ENCODE measurements around the gene RDH14. TPM values are rescaled to one million over a fixed set of nuclear protein-coding genes. Genes with fewer than 3 reads are reported as not detected.

The RDH14 gene
- polyA plus RNA-seq, 4 donors: 9.7 to 31.6 (median 18.0) TPM

- Histone ChIP-seq H3K9me3 (ENCODE audit: control insufficient read depth in 2 of 2, insufficient read depth in 1 of 2, low read depth in 1 of 2, low read length in 1 of 2) (no peaks in the 10 kb centered on the region), H3K36me3 (ENCODE audit: control insufficient read depth in 3 of 3, insufficient read depth in 2 of 3, low read depth in 1 of 3, low read length in 3 of 3) (no peaks in the 10 kb centered on the region), H3K27me3 (ENCODE audit: control insufficient read depth in 3 of 3, insufficient read depth in 3 of 3, low read length in 3 of 3) (no peaks in the 10 kb centered on the region), H3K4me3 (ENCODE audit: low read depth in 1 of 3, low read length in 3 of 3) (no peak overlapping the region), H3K27ac (ENCODE audit: low read depth in 1 of 3, low read length in 2 of 3) (no peak overlapping the region), H3K4me1 (ENCODE audit: control insufficient read depth in 3 of 3, insufficient read depth in 2 of 3, low read depth in 1 of 3, low read length in 2 of 3) (peaks cover 0 to 2% (median 0%) of the 10 kb centered on the region in 3 donors)
- 81 to 95% (median 86%) methylated on average over 1 of the region's 1 CpG for WGBS, 3 donors
- DNase-seq: no peak
- no peak for FAIRE-seq
Measured at GRCh38 chr2:18548621-18549020, 11.8 kb downstream of the RDH14 start.

GRCh38 chr2:18546567-18546966 lies 13.9 kb downstream of the RDH14 start:
- FAIRE-seq (no peak), DNase-seq (no peak)
- Histone ChIP-seq H3K4me1 (ENCODE audit: control insufficient read depth in 3 of 3, insufficient read depth in 2 of 3, low read depth in 1 of 3, low read length in 2 of 3) (no peaks in the 10 kb centered on the region), H3K27me3 (ENCODE audit: control insufficient read depth in 3 of 3, insufficient read depth in 3 of 3, low read length in 3 of 3) (no peaks in the 10 kb centered on the region), H3K9me3 (ENCODE audit: control insufficient read depth in 2 of 2, insufficient read depth in 1 of 2, low read depth in 1 of 2, low read length in 1 of 2) (no peaks in the 10 kb centered on the region), H3K36me3 (ENCODE audit: control insufficient read depth in 3 of 3, insufficient read depth in 2 of 3, low read depth in 1 of 3, low read length in 3 of 3) (no peaks in the 10 kb centered on the region), H3K27ac (ENCODE audit: low read depth in 1 of 3, low read length in 2 of 3) (no peak overlapping the region), H3K4me3 (ENCODE audit: low read depth in 1 of 3, low read length in 3 of 3) (no peak overlapping the region)
- 67 to 76% (median 68%) methylated on average over 2 of the region's 2 CpGs for WGBS, 3 donors

- Histone ChIP-seq H3K4me1 (ENCODE audit: control insufficient read depth in 3 of 3, insufficient read depth in 2 of 3, low read depth in 1 of 3, low read length in 2 of 3) (no peaks in the 10 kb centered on the region), H3K27me3 (ENCODE audit: control insufficient read depth in 3 of 3, insufficient read depth in 3 of 3, low read length in 3 of 3) (no peaks in the 10 kb centered on the region), H3K27ac (ENCODE audit: low read depth in 1 of 3, low read length in 2 of 3) (no peak overlapping the region), H3K4me3 (ENCODE audit: low read depth in 1 of 3, low read length in 3 of 3) (no peak overlapping the region), H3K9me3 (ENCODE audit: control insufficient read depth in 2 of 2, insufficient read depth in 1 of 2, low read depth in 1 of 2, low read length in 1 of 2) (no peaks in the 10 kb centered on the region), H3K36me3 (ENCODE audit: control insufficient read depth in 3 of 3, insufficient read depth in 2 of 3, low read depth in 1 of 3, low read length in 3 of 3) (no peaks in the 10 kb centered on the region)
- FAIRE-seq (no peak), DNase-seq (no peak)
- 81 to 85% (median 84%) methylated on average over 4 of the region's 4 CpGs for WGBS, 3 donors
Measured at GRCh38 chr2:18545384-18545783, 15.1 kb downstream of the RDH14 start.

- Histone ChIP-seq H3K9me3 (ENCODE audit: control insufficient read depth in 2 of 2, insufficient read depth in 1 of 2, low read depth in 1 of 2, low read length in 1 of 2) (no peaks in the 10 kb centered on the region), H3K4me3 (ENCODE audit: low read depth in 1 of 3, low read length in 3 of 3) (no peak overlapping the region), H3K27me3 (ENCODE audit: control insufficient read depth in 3 of 3, insufficient read depth in 3 of 3, low read length in 3 of 3) (no peaks in the 10 kb centered on the region), H3K4me1 (ENCODE audit: control insufficient read depth in 3 of 3, insufficient read depth in 2 of 3, low read depth in 1 of 3, low read length in 2 of 3) (no peaks in the 10 kb centered on the region), H3K36me3 (ENCODE audit: control insufficient read depth in 3 of 3, insufficient read depth in 2 of 3, low read depth in 1 of 3, low read length in 3 of 3) (no peaks in the 10 kb centered on the region), H3K27ac (ENCODE audit: low read depth in 1 of 3, low read length in 2 of 3) (no peak overlapping the region)
- DNase-seq (no peak), FAIRE-seq (no peak)
- whole genome bisulfite sequencing, 3 donors: 79 to 88% (median 86%) methylated on average over 3 of the region's 3 CpGs
Measured at GRCh38 chr2:18544171-18544570, 16.3 kb downstream of the RDH14 start.

GRCh38 chr2:18540872-18541271 lies 19.6 kb downstream of the RDH14 start:
- 79 to 89% (median 84%) methylated on average over 2 of the region's 2 CpGs for WGBS, 3 donors
- FAIRE-seq (no peak), DNase-seq (no peak)
- no peaks in the 10 kb centered on the region for H3K27me3 ChIP-seq (ENCODE audit: control insufficient read depth in 3 of 3, insufficient read depth in 3 of 3, low read length in 3 of 3)
- no peaks in the 10 kb centered on the region for H3K9me3 ChIP-seq (ENCODE audit: control insufficient read depth in 2 of 2, insufficient read depth in 1 of 2, low read depth in 1 of 2, low read length in 1 of 2)
- no peak overlapping the region for H3K27ac ChIP-seq (ENCODE audit: low read depth in 1 of 3, low read length in 2 of 3)
- H3K36me3 ChIP-seq (ENCODE audit: control insufficient read depth in 3 of 3, insufficient read depth in 2 of 3, low read depth in 1 of 3, low read length in 3 of 3): no peaks in the 10 kb centered on the region
- peaks cover 0 to 4% (median 0%) of the 10 kb centered on the region in 3 donors for H3K4me1 ChIP-seq (ENCODE audit: control insufficient read depth in 3 of 3, insufficient read depth in 2 of 3, low read depth in 1 of 3, low read length in 2 of 3)
- H3K4me3 ChIP-seq (ENCODE audit: low read depth in 1 of 3, low read length in 3 of 3): no peak overlapping the region

DNA sequence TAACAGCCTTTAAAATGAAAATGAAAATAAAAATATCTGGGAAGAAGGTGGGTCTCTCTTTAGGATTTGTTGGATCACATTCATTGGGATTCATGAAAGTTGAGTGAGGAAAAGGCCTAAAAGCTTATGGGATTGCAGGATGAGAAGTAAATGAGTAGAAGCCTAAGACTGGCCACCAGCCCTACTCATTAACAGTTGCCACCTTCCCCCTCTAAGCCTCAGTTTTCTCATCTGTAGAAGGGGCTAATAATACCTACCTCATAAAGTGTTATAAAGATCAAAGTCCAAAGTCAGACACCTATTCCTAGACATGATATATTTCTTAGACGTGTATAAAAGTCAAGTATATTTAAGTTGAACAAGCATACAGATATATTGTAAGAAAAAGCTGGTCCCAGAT lies 23.8 kb downstream of the RDH14 start:
- 81 to 96% (median 84%) methylated on average over 1 of the region's 1 CpG for WGBS, 3 donors
- FAIRE-seq: no peak

DNA sequence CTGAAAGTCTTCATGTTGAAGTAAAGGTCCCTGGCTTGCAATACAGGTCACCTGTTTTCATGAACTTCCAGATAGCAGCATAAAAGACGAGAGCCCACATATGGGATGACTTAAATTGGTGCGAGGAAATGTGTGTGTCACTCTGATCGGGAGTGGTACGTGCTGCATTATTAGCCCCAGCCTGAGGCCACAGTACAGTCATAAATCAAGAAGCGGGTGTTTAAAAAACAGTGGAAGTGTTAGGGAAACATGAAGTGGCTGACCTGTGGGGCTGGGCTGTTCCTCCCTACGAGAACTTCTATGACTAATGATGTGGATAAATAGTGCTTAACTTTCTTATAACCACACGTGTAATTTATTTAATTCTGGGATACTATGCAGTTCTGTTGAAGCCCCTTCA lies 24.4 kb downstream of the RDH14 start:
- H3K36me3 ChIP-seq (ENCODE audit: control insufficient read depth in 3 of 3, insufficient read depth in 2 of 3, low read depth in 1 of 3, low read length in 3 of 3): no peaks in the 10 kb centered on the region
- DNase-seq (peak; percentile 59 to 67), FAIRE-seq (no peak)
- H3K27me3 ChIP-seq (ENCODE audit: control insufficient read depth in 3 of 3, insufficient read depth in 3 of 3, low read length in 3 of 3): no peaks in the 10 kb centered on the region
- H3K9me3 ChIP-seq (ENCODE audit: control insufficient read depth in 2 of 2, insufficient read depth in 1 of 2, low read depth in 1 of 2, low read length in 1 of 2): no peaks in the 10 kb centered on the region
- H3K4me1 ChIP-seq (ENCODE audit: control insufficient read depth in 3 of 3, insufficient read depth in 2 of 3, low read depth in 1 of 3, low read length in 2 of 3): peaks cover 0 to 5% (median 0%) of the 10 kb centered on the region in 3 donors
- peak overlapping the region in 1 of 3 donors; percentile 7 for H3K27ac ChIP-seq (ENCODE audit: low read depth in 1 of 3, low read length in 2 of 3)
- no peak overlapping the region for H3K4me3 ChIP-seq (ENCODE audit: low read depth in 1 of 3, low read length in 3 of 3)
- WGBS, 3 donors: 6 to 27% (median 20%) methylated on average over 7 of the region's 7 CpGs

More for the DNA sequence above, 23.8 kb downstream of the RDH14 start:
- H3K4me3 ChIP-seq (ENCODE audit: low read depth in 1 of 3, low read length in 3 of 3): no peak overlapping the region
- H3K9me3 ChIP-seq (ENCODE audit: control insufficient read depth in 2 of 2, insufficient read depth in 1 of 2, low read depth in 1 of 2, low read length in 1 of 2): no peaks in the 10 kb centered on the region
- no peaks in the 10 kb centered on the region for H3K36me3 ChIP-seq (ENCODE audit: control insufficient read depth in 3 of 3, insufficient read depth in 2 of 3, low read depth in 1 of 3, low read length in 3 of 3)
- H3K4me1 ChIP-seq (ENCODE audit: control insufficient read depth in 3 of 3, insufficient read depth in 2 of 3, low read depth in 1 of 3, low read length in 2 of 3): peaks cover 0 to 4% (median 0%) of the 10 kb centered on the region in 3 donors
- H3K27ac ChIP-seq (ENCODE audit: low read depth in 1 of 3, low read length in 2 of 3): no peak overlapping the region
- H3K27me3 ChIP-seq (ENCODE audit: control insufficient read depth in 3 of 3, insufficient read depth in 3 of 3, low read length in 3 of 3): no peaks in the 10 kb centered on the region
- no peak for DNase-seq

DNA sequence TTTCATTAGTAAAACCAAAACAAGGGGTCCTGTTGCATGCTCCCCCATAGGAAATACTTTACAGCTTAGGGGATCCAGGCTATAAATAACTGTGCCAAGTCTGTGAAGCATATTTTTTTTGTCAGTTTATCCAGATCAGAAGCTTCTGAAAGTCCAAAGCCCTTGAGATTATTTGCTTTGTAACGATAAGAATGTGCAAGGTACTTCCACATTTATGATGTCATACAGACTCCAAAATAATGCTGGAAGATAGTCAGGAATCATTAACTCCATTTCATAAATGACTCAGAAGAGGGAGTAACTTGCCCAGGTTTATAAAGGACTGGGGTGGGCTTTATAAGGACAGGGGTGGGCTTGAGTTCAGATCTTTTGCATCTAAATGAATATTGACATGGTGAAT lies 29.3 kb downstream of the RDH14 start:
- Histone ChIP-seq H3K4me1 (ENCODE audit: control insufficient read depth in 3 of 3, insufficient read depth in 2 of 3, low read depth in 1 of 3, low read length in 2 of 3) (peaks cover 0 to 11% (median 0%) of the 10 kb centered on the region in 3 donors), H3K4me3 (ENCODE audit: low read depth in 1 of 3, low read length in 3 of 3) (no peak overlapping the region), H3K36me3 (ENCODE audit: control insufficient read depth in 3 of 3, insufficient read depth in 2 of 3, low read depth in 1 of 3, low read length in 3 of 3) (no peaks in the 10 kb centered on the region), H3K9me3 (ENCODE audit: control insufficient read depth in 2 of 2, insufficient read depth in 1 of 2, low read depth in 1 of 2, low read length in 1 of 2) (no peaks in the 10 kb centered on the region), H3K27ac (ENCODE audit: low read depth in 1 of 3, low read length in 2 of 3) (no peak overlapping the region), H3K27me3 (ENCODE audit: control insufficient read depth in 3 of 3, insufficient read depth in 3 of 3, low read length in 3 of 3) (no peaks in the 10 kb centered on the region)
- WGBS, 3 donors: 13 to 48% (median 26%) methylated on average over 1 of the region's 1 CpG
- DNase-seq: peak in 1 of 2 donors; percentile 46
- FAIRE-seq: no peak

- FAIRE-seq (no peak), DNase-seq (no peak)
- H3K4me3 ChIP-seq (ENCODE audit: low read depth in 1 of 3, low read length in 3 of 3): no peak overlapping the region
- H3K27ac ChIP-seq (ENCODE audit: low read depth in 1 of 3, low read length in 2 of 3): no peak overlapping the region
- peaks cover 0 to 14% (median 0%) of the 10 kb centered on the region in 3 donors for H3K4me1 ChIP-seq (ENCODE audit: control insufficient read depth in 3 of 3, insufficient read depth in 2 of 3, low read depth in 1 of 3, low read length in 2 of 3)
- WGBS, 3 donors: 74 to 90% (median 79%) methylated on average over 4 of the region's 4 CpGs
- no peaks in the 10 kb centered on the region for H3K27me3 ChIP-seq (ENCODE audit: control insufficient read depth in 3 of 3, insufficient read depth in 3 of 3, low read length in 3 of 3)
- H3K9me3 ChIP-seq (ENCODE audit: control insufficient read depth in 2 of 2, insufficient read depth in 1 of 2, low read depth in 1 of 2, low read length in 1 of 2): no peaks in the 10 kb centered on the region
- H3K36me3 ChIP-seq (ENCODE audit: control insufficient read depth in 3 of 3, insufficient read depth in 2 of 3, low read depth in 1 of 3, low read length in 3 of 3): no peaks in the 10 kb centered on the region
Measured at GRCh38 chr2:18527822-18528221, 32.6 kb downstream of the RDH14 start.

All from small intestine (tissue), 7 donors.